Esophagus squamous epithelium (tissue), 5 donors: ENCODE measurements around the gene GALR3. TPM values are rescaled to one million over a fixed set of nuclear protein-coding genes. Genes with fewer than 3 reads are reported as not detected.

ENCODE experiments used
- DNase-seq: peaks from one replicate; lab custom pipeline; 2025; lab: John Stamatoyannopoulos, UW
- H3K27ac ChIP-seq, 4 donors: fragments of 200-600 bp; sonication (generic); one replicate each; pipeline ENCODE4 v1.5.1; 2016 to 2019; ENCODE audit warnings: mild to moderate bottlenecking in 1 of 4
- H3K27me3 ChIP-seq, 4 donors: fragments of 200-600 bp; sonication (generic); 1 replicate in 3 of 4; 2 replicates in 1 of 4; pipeline versions ENCODE4 v1.5.1 to v1.6.0; 2017 to 2021; ENCODE audit warnings: antibody characterized with exemption in 1 of 4
- H3K36me3 ChIP-seq, 3 donors: fragments of 200-600 bp; sonication (generic); one replicate each; pipeline ENCODE4 v1.5.1; 2016 to 2019
- H3K4me1 ChIP-seq, 3 donors: fragments of 200-600 bp; sonication (generic); one replicate each; pipeline ENCODE4 v1.5.1; 2017 to 2019
- H3K4me3 ChIP-seq, 4 donors: fragments of 200-600 bp; sonication (generic); 1 replicate in 3 of 4; 2 replicates in 1 of 4; pipeline ENCODE4 v1.5.1; 2016 to 2019; ENCODE audit warnings: mild to moderate bottlenecking in 2 of 4, moderate library complexity in 1 of 4
- H3K9me3 ChIP-seq, 3 donors: fragments of 200-600 bp; sonication (generic); one replicate each; pipeline ENCODE4 v1.5.1; 2016 to 2019
- POLR2A ChIP-seq, 4 donors: fragments of 450-650 bp; IDR thresholded peaks; one replicate each; pipeline ENCODE4 v1.6.1; 2017; ENCODE audit warnings: antibody characterized with exemption in 4 of 4, mild to moderate bottlenecking in 4 of 4, moderate library complexity in 3 of 4
- WGBS, 2 donors: methylation state at CpG; one replicate each; pipeline ENCODE4 v1.1.5; 2018; 5-methylcytosine and 5-hydroxymethylcytosine counted together
- intact Hi-C: fragments of 100-400 bp; cut with DNase I; formaldehyde crosslinking; loops from one replicate; pipeline ENCODE4 v1.15.0; 2022
- small RNA-seq, 4 donors: library from RNA; depleted of rRNA; stranded (forward); fragments of <200 nt; gene quantifications; one replicate each; pipeline ENCODE3, GENCODE V24; 2016
- total RNA-seq, 4 donors: library from RNA; depleted of rRNA; stranded (reverse); fragments of >200 nt; gene quantifications; one replicate each; pipeline ENCODE4 v1.1.0, GENCODE V29; 2016
- TF ChIP-seq, protein P1 (sequence below), 6 experiments: fragments of 450-650 bp in 4 of 6; fragments of 200-600 bp in 2 of 6; sonication (generic) in 2 of 6; IDR thresholded peaks; one replicate each; pipeline ENCODE4 v1.5.1; 2016 to 2019; ENCODE audit warnings: antibody characterized with exemption in 6 of 6, mild to moderate bottlenecking in 4 of 6, moderate library complexity in 4 of 6
- donor health status: DM: yes; HTN: yes; CAD: no.

The GALR3 gene
- total RNA-seq, 4 donors from 2014 or later: not detected

DNA sequence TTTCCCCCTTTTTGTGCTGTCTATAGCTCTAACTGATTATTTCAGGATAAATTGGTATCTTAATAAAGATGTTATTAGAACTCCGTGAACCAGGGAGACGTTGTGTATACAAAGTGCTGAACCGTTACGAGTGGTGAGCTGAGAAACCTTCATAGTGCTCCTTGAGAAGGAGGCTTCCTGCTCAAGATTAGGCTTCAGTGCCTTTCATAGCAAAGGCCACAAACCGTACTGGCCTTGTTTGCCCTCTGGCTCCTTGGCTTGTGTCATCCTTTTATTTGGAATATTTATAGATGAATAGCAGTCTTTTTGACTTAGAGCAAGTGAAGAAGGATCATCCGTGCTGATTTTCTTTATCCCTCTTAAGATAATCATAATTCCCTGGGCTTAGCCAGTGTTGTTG is 42.3 kb downstream of the GALR3 start:
- no peak for DNase-seq
- H3K9me3 ChIP-seq: no peaks in the 10 kb centered on the region
- no peak overlapping the region for H3K4me3 ChIP-seq
- no peak for TF ChIP-seq POLR2A (IDR thresholded peaks at IDR 0.05)
- TF ChIP-seq, protein P1, sequence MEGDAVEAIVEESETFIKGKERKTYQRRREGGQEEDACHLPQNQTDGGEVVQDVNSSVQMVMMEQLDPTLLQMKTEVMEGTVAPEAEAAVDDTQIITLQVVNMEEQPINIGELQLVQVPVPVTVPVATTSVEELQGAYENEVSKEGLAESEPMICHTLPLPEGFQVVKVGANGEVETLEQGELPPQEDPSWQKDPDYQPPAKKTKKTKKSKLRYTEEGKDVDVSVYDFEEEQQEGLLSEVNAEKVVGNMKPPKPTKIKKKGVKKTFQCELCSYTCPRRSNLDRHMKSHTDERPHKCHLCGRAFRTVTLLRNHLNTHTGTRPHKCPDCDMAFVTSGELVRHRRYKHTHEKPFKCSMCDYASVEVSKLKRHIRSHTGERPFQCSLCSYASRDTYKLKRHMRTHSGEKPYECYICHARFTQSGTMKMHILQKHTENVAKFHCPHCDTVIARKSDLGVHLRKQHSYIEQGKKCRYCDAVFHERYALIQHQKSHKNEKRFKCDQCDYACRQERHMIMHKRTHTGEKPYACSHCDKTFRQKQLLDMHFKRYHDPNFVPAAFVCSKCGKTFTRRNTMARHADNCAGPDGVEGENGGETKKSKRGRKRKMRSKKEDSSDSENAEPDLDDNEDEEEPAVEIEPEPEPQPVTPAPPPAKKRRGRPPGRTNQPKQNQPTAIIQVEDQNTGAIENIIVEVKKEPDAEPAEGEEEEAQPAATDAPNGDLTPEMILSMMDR (IDR thresholded peaks at IDR 0.05): no peak
- intact Hi-C loops: no loop called here
- H3K36me3 ChIP-seq: peaks cover 27 to 100% (median 55%) of the 10 kb centered on the region in 3 donors
- no peaks in the 10 kb centered on the region for H3K27me3 ChIP-seq
- H3K4me1 ChIP-seq: peaks cover 0 to 8% (median 2%) of the 10 kb centered on the region in 3 donors
- H3K27ac ChIP-seq: no peak overlapping the region
- WGBS, 2 donors: 67 to 80% methylated on average over 6 of the region's 6 CpGs

DNA sequence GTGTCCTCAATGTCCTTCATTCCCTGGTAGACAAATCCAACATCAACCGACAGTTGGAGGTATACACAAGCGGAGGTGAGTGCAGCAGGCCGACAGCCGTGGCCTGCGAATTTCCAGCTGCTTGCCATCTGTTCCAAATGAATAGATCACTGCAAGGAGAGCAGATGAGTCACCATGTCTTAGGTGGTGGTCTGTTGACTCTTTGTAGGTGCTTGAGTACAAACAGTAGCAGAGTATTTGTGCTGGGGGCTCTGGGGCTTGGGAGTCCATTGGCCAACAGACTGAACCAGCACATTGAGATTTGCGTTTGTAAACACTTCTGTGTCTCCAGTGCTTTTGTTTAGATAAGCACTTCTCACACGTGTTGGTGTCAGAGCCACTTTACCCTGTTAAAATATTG is 47.1 kb downstream of the GALR3 start:
- no peak for TF ChIP-seq POLR2A (IDR thresholded peaks at IDR 0.05)
- TF ChIP-seq, protein P1 (IDR thresholded peaks at IDR 0.05): no peak
- no peaks in the 10 kb centered on the region for H3K9me3 ChIP-seq
- H3K36me3 ChIP-seq: peaks cover 14 to 100% (median 62%) of the 10 kb centered on the region in 3 donors
- intact Hi-C loops: no loop called here
- no peak for DNase-seq
- no peak overlapping the region for H3K4me3 ChIP-seq
- H3K4me1 ChIP-seq: no peaks in the 10 kb centered on the region
- H3K27ac ChIP-seq: no peak overlapping the region
- H3K27me3 ChIP-seq: no peaks in the 10 kb centered on the region
- 59 to 71% methylated on average over 7 of the region's 7 CpGs for WGBS, 2 donors

Small RNA genes lying within 50 kb of the gene (small RNA-seq; reads per million reads assigned to genes)
- 0.14 to 0.45 (median 0.29) reads per million in 4 donors for gene MIR659

Other genes starting within 250 kb of the GALR3 start
- gene LGALS2, start 243.3 kb upstream of the GALR3 start, total RNA-seq: not detected
- 10 to 100 TPM; 32.2 to 54.3 (median 39.5) TPM for gene GGA1, start 214.5 kb upstream of the GALR3 start, total RNA-seq
- gene SH3BP1, start 183.7 kb upstream of the GALR3 start, total RNA-seq: 10 to 100 TPM; 33.8 to 53.4 (median 42.0) TPM
- 1 to 10 TPM; 2.3 to 4.1 (median 2.9) TPM for gene PDXP, start 164.7 kb upstream of the GALR3 start, total RNA-seq
- gene LGALS1, start 147.7 kb upstream of the GALR3 start, total RNA-seq: 100 to 1,000 TPM in 2 of 4 donors, 10 to 100 TPM in 2; 25.4 to 261 (median 92.3) TPM
- 10 to 100 TPM; 34.3 to 44.5 (median 40.8) TPM for gene NOL12, start 137.0 kb upstream of the GALR3 start, total RNA-seq
- gene TRIOBP, start 126.3 kb upstream of the GALR3 start, total RNA-seq: 100 to 1,000 TPM in 2 of 4 donors, 10 to 100 TPM in 2; 67.6 to 149 (median 108) TPM
- gene GCAT, start 15.4 kb upstream of the GALR3 start, total RNA-seq: 10 to 100 TPM; 14.3 to 22.5 (median 20.7) TPM
- 10 to 100 TPM; 24.6 to 38.1 (median 29.5) TPM for gene ANKRD54, start 21.0 kb downstream of the GALR3 start, total RNA-seq
- 100 to 1,000 TPM; 192 to 499 (median 281) TPM for gene EIF3L, start 26.0 kb downstream of the GALR3 start, total RNA-seq
- gene MICALL1, start 82.9 kb downstream of the GALR3 start, total RNA-seq: 100 to 1,000 TPM in 2 of 4 donors, 10 to 100 TPM in 2; 64.7 to 139 (median 88.4) TPM
- under 1 TPM in 2 of 4 donors, not detected in 2; 0.13 to 0.38 TPM for gene C22orf23, start 130.2 kb downstream of the GALR3 start, total RNA-seq
- 10 to 100 TPM; 31.7 to 56.1 (median 46.9) TPM for gene POLR2F, start 130.3 kb downstream of the GALR3 start, total RNA-seq
- 1 to 10 TPM in 2 of 4 donors, under 1 TPM in 1, not detected in 1; 0.44 to 1.7 (median 1.5) TPM for gene SOX10, start 161.2 kb downstream of the GALR3 start, total RNA-seq
- 10 to 100 TPM; 26.3 to 53.1 (median 31.2) TPM for gene PICK1, start 234.0 kb downstream of the GALR3 start, total RNA-seq